AG04450 (cell line): ENCODE results near the gene SPATA6L. TPM values are rescaled to one million over a fixed set of nuclear protein-coding genes. Genes with fewer than 3 reads are reported as not detected.

Experiments
- CTCF ChIA-PET: fragments of 300-600, 350-600 bp; formaldehyde crosslinking; extraction: SDS; loops from one replicate; lab custom pipeline; 2022; ENCODE audit warnings: antibody characterized with exemption, inconsistent platforms; lab: Charles Lee
- POLR2A ChIA-PET: fragments of 350-600 bp; formaldehyde crosslinking; extraction: SDS; loops from one replicate; lab custom pipeline; 2021; ENCODE audit warnings: antibody characterized with exemption, inconsistent platforms; lab: Yijun Ruan, JAX
- DNase-seq: peaks from one replicate; pipeline ENCODE4 v3.0.0-alpha.2; 2011; ENCODE audit warnings: low read depth, low spot score
- H3K27ac ChIP-seq: one replicate; pipeline ENCODE4 v1.5.1; 2012; ENCODE audit warnings: low read depth, low read length, control low read depth
- H3K27me3 ChIP-seq: one replicate; pipeline ENCODE4 v1.6.0; 2012; ENCODE audit warnings: low read length; ENCODE audit not compliant: control insufficient read depth, insufficient read depth
- H3K4me3 ChIP-seq: 2 replicates; pipeline ENCODE4 v1.5.1; 2011; ENCODE audit warnings: mild to moderate bottlenecking, low read depth, low read length, control low read depth
- H3K9me3 ChIP-seq: 2 replicates; pipeline ENCODE4 v1.5.1; 2012; ENCODE audit warnings: low read length; ENCODE audit not compliant: control insufficient read depth, insufficient read depth
- polyA plus RNA-seq: library from polyadenylated mRNA; depleted of rRNA; stranded (reverse); fragments of >200 nt; gene quantifications from 2 replicates; pipeline ENCODE4 v1.2.3, GENCODE V29; 2011
- TF ChIP-seq, protein P1 (sequence below): IDR thresholded peaks from 2 replicates; pipeline ENCODE4 v1.5.1; 2011; ENCODE audit warnings: low read depth, low read length, control low read depth, inconsistent platforms

Gene SPATA6L
- polyA plus RNA-seq, 1 experiment: 1.0 TPM

DNA sequence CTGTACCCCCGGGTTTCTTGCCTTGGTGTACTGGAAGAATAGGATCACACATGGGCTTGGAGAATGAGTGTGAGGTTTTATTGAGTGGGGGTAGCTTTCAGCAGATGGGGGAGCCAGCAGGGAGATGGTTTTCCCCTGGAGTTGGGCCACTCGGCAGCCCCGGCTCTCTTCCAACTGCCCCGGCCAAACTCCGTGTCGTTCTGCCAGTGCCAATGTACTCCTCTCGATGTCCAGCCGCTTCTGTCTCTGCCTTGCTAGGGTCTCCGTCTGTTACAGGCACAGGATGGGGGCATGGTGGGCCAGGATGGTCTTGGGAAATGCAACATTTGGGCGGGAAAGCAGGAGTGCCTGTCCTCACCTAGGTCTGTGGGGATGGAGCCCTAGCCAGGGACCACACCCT lies 11.7 kb downstream of the SPATA6L start:
- CTCF ChIA-PET: no interaction called here
- TF ChIP-seq, protein P1, sequence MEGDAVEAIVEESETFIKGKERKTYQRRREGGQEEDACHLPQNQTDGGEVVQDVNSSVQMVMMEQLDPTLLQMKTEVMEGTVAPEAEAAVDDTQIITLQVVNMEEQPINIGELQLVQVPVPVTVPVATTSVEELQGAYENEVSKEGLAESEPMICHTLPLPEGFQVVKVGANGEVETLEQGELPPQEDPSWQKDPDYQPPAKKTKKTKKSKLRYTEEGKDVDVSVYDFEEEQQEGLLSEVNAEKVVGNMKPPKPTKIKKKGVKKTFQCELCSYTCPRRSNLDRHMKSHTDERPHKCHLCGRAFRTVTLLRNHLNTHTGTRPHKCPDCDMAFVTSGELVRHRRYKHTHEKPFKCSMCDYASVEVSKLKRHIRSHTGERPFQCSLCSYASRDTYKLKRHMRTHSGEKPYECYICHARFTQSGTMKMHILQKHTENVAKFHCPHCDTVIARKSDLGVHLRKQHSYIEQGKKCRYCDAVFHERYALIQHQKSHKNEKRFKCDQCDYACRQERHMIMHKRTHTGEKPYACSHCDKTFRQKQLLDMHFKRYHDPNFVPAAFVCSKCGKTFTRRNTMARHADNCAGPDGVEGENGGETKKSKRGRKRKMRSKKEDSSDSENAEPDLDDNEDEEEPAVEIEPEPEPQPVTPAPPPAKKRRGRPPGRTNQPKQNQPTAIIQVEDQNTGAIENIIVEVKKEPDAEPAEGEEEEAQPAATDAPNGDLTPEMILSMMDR: no peak

DNA sequence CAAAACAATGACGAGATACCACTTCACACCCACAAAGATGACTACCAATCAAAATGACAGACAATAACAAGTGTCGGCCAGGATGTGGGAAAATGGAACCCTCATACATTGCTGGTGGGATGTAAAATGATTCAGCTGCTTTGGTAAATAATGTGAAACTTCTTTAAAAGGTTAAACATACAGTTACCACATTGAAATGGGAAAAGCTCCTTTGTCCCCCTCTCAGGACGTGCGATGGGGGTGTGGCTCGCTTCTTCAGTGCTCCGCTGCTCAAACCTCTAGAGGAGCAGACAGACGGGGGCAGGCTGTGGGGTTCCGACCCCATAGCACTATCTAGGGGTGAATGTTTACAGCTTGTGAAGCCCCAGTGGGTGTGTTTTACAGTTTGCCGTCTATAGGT lies 12.2 kb downstream of the SPATA6L start:
- no peaks in the 10 kb centered on the region for H3K9me3 ChIP-seq
- peaks cover 3% of the 10 kb centered on the region for H3K27me3 ChIP-seq
- ChIA-PET POLR2A (no interaction called here), CTCF (no interaction called here)
- DNase-seq: no peak
- H3K27ac ChIP-seq: no peak overlapping the region
- TF ChIP-seq, protein P1: no peak
- no peak overlapping the region for H3K4me3 ChIP-seq

More for the DNA sequence above, 11.7 kb downstream of the SPATA6L start:
- H3K27me3 ChIP-seq: peaks cover 3% of the 10 kb centered on the region
- H3K27ac ChIP-seq: no peak overlapping the region
- no peak for DNase-seq
- POLR2A ChIA-PET: no interaction called here
- no peaks in the 10 kb centered on the region for H3K9me3 ChIP-seq
- H3K4me3 ChIP-seq: no peak overlapping the region

DNA sequence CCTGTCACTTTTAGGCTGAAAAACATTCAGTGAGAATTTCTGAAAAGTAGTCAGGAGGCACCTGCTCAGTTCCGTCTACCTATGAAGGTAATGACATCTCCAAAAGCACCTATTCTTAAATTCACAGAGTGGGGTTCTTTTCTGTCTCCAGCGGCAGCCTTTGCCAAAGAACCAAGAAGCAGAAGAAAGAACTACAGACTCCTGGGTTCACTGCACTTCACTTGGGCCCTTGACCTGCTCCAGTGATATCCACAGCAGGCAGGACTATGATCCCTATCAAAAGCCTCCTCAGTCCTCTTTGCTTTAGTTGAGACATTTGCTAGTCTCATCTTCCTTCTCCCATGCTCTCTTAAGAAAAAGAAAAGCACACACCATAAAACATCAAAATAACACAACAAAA lies 23.9 kb downstream of the SPATA6L start:
- Histone ChIP-seq H3K4me3 (no peak overlapping the region), H3K9me3 (no peaks in the 10 kb centered on the region), H3K27me3 (no peaks in the 10 kb centered on the region), H3K27ac (no peak overlapping the region)
- ChIA-PET POLR2A (no interaction called here), CTCF (no interaction called here)
- TF ChIP-seq, protein P1: no peak
- DNase-seq: no peak

DNA sequence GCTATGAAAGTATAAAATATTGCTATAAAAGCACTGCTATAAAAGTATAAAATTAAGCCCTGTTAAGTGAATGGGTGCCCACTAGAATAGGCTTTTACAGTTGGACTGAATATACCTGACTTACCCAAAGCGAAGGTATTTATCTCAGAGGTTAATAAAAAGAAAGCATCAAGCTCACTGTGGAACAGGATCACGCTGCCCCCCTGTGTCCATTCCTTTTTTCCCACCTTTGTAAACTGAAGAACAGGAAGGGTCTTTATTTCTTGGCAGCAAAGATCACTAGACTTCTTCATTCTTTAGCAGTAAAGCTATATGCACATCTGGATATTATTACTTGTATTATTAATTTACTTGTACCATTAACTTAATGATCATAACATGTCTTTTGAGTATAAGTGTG lies 26.3 kb downstream of the SPATA6L start:
- H3K9me3 ChIP-seq: no peaks in the 10 kb centered on the region
- no peak overlapping the region for H3K4me3 ChIP-seq
- no peaks in the 10 kb centered on the region for H3K27me3 ChIP-seq
- H3K27ac ChIP-seq: no peak overlapping the region
- CTCF ChIA-PET: interaction anchor here (0.6 to 1.6 kb wide), 8 partner anchors 10 to 1782 kb away, joined by 3 to 8 read pairs (median 4); partner anchors contain the start of gene PLPP6
- POLR2A ChIA-PET: no interaction called here
- no peak for DNase-seq
- TF ChIP-seq, protein P1: peak; percentile 42

DNA sequence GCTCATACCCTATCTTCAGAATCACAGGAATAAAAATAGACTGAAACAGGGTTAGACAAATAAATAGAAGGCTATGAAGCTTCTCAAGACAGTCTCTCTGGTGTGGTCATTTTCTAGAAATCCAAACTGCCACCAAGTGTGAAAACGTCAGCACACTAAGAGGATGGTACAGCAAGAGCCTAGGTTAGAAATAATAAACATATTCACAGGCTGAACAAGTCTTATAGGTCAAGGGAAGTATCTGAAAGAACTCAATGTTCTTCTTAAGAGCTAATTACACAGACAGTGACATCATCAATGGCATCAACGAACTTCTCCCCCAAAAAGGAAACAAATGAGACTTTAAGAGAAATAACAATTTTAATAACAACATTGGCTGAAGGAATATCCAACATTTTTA lies 26.9 kb downstream of the SPATA6L start:
- Histone ChIP-seq H3K9me3 (no peaks in the 10 kb centered on the region), H3K27ac (no peak overlapping the region), H3K4me3 (no peak overlapping the region), H3K27me3 (no peaks in the 10 kb centered on the region)
- TF ChIP-seq, protein P1: no peak
- ChIA-PET CTCF (interaction anchor here (1.0 to 1.6 kb wide), 5 partner anchors 11 to 260 kb away, joined by 3 to 8 read pairs (median 3); partner anchors contain the start of gene PLPP6), POLR2A (no interaction called here)
- DNase-seq: no peak
